TTC549 (cell line): ENCODE results near the gene RBMS3.

Experiments
- FAIRE-seq: peaks from 2 replicates; lab custom pipeline; 2012; peaks lifted over from hg19 to GRCh38; lab: Jason Lieb, UNC

Gene RBMS3

DNA sequence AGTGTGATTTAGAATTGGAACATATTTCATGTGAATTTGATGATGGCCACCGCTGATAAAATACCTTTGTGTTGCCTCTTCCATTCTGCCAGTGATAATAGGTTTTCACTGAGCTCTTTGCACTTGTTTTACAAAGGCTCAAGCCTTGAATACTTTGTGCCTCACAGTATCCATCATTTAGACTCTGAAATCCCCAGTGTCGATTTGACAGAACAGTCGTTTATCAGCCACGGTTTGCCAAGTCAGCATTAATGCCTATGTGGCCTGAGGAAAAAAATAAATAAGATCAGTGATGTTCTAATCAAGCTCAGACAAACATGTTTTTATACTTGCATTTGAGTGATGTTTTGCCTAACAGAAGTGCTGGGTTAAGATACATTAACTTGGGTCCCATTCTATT, 399.1 kb downstream of the RBMS3 start:
- FAIRE-seq: no peak

GRCh38 chr3:29683018-29683993, 402.4 kb downstream of the RBMS3 start:
- FAIRE-seq: no peak

DNA sequence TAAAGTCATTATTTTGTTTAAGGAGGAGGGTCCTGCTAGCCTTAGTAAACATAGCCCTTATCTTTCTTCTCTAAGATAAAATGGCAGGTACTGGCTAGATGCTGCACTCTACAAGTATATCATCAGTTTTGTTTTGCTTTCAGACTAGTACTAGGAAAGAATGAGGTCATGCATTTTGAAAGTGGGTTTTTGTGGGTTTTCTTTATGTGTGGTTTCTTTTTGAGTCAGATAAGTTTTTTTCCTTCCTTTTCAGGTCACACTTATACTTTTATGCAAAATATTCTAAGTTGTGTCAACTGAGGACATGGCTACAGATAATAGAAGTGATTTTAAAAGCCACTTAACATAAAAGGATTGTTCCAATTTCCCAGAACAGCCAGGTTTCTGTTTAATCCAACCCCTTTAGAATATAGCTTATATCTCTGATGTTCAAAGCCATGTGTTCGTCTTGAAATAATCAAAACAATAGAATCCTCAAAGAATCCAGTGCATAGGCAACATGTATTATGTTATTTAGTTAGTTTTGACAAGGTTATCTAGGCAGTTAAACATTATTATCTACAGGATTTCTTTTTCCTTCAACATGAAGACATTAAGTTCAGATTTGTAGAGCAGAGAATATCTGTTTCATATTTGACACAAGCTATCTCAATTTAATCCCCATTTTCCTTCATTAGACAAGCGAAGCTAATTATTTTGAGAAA, 406.2 kb downstream of the RBMS3 start:
- no peak for FAIRE-seq

GRCh38 chr3:29690686-29691353, 409.9 kb downstream of the RBMS3 start:
- no peak for FAIRE-seq

DNA sequence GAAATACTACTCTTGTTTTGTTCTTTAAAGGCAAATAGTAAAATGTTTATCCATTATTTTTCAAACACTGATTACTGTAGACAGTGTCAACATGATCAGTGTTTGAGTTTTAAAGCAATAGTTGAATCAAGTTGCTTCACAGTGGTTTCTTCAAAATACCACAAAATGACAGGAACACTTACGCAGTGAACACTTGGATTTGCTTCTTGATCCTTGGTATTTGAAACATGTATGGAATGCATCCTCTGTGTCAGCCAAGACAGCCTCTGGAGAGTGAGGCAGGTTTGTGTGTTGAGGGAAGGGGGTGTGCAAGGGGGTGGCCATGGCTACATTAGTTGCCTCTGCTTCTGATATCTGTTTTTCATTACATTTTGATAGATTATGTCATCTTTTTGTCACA, 413.0 kb downstream of the RBMS3 start:
- no peak for FAIRE-seq

DNA sequence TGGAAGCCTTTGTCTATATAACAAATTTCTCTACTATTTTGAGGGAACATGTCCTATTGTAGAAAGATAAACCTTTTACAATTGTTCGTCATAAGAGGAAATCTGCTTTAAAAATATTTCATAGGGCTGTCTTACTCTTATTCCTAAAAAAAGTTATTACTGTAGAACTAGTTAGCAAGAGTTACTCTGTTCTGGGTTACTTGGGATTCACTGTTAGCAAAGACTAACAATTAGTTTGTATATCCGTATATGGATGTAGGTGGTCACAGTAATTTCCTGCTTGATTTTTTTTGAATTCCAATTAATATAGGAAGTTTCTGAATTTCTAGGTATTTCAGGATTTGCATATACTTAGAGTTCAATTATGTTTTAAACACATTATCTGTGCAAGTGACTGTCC, 413.5 kb downstream of the RBMS3 start:
- no peak for FAIRE-seq

GRCh38 chr3:29694783-29695182, 413.9 kb downstream of the RBMS3 start:
- FAIRE-seq: no peak

DNA sequence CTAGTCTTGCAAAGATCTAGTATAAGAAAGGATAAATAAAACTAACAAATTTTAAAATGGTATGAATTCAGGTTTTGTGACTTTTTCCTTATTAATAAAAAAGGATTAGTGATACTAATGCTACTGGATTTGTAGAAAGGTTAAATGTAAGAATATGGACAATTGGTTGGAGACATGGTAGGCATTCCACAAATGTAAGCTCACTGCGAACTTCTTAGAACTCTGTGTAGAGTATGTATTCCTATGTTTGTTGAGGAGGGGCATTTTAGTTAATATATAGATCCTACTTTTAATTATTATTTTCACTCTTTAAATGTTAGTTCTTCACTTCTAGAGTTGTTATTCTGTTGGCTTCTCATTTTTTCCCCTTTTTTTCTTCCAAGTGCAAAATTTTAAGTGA, 414.3 kb downstream of the RBMS3 start:
- no peak for FAIRE-seq

DNA sequence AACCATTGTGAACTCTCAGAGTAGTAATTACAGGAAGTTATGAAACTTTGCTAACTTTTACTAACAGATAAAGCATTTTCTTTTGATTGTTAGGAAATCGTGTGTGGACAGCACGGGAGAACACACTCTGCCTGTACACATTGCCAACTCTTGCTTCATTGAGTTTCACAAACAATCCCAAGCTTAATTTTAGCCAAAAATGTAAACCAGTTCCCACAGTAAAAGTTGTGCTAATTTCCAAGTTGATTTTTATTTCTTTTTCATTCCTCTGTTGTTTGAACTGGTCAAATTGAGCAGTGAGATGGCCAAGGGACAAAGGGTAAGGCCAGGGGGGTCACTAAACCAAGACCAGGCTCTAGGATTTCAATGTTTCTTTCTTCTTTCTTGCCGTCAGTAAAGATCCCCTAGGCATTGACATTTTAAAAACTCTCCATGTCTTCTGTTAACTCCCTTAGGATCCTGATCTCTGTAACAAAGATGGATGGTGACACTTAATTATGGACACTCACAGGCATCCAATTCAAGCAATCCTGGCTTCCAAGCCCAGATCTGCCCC, 414.9 kb downstream of the RBMS3 start:
- no peak for FAIRE-seq

DNA sequence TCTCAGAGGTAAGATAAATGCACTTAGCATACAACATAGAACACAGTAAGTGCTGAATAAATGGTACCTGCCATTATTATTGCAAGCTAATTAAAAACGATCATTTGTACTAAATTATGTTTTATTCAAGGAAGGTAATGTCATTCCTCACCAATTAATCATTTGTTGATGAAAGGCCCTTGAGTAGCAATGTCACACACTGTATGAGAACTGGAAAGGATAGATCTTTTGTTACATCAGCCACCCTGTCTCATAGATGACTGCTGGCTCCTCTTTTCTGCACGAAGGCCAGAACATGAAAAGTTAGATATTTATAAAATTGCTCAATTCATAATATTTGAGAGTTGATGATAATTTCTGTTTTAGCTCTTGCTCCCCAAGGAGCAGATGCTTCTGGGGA, 415.4 kb downstream of the RBMS3 start:
- FAIRE-seq: no peak

DNA sequence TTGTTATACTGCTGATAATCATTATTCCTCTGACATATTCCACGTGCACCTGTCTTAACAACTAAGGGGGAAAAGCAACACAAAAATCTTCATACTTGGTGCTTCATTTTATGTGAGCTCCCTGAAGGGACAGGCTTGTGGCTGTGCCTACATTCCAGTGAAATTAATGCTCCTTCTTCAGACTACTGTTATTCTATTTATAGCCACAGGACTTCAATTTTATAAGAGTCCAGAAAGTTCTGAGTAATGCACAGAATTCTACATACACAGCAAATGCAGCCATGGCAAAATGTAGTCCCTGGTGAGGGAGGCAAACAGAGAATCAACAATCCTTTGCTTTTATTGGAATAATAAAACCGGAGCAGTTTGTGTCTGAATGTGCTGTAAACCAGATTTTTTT, 417.1 kb downstream of the RBMS3 start:
- no peak for FAIRE-seq

DNA sequence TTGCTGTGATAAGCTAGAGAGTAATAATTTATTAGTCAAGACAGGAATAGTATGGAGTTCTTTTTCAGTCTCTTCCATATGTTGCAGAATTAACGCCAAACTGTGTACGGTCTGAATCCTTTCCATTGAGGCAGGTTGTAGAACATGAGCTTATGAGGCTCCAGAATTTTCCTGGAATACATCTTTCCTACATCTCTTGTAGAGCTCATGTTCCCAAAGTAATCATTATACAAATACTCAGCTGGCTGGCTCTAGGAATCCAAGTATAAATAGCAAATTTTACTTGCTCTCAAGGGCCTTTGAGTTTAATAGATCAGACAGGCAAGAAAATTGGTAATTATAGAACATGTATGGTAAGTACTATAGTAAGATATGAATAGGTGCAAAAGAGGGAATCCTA, 419.4 kb downstream of the RBMS3 start:
- no peak for FAIRE-seq

GRCh38 chr3:29701326-29701983, 420.6 kb downstream of the RBMS3 start:
- no peak for FAIRE-seq

GRCh38 chr3:29705906-29706844, 425.3 kb downstream of the RBMS3 start:
- FAIRE-seq: no peak

- no peak for FAIRE-seq
These were observed 428.0 kb downstream of the RBMS3 start for GRCh38 chr3:29708884-29709283.

DNA sequence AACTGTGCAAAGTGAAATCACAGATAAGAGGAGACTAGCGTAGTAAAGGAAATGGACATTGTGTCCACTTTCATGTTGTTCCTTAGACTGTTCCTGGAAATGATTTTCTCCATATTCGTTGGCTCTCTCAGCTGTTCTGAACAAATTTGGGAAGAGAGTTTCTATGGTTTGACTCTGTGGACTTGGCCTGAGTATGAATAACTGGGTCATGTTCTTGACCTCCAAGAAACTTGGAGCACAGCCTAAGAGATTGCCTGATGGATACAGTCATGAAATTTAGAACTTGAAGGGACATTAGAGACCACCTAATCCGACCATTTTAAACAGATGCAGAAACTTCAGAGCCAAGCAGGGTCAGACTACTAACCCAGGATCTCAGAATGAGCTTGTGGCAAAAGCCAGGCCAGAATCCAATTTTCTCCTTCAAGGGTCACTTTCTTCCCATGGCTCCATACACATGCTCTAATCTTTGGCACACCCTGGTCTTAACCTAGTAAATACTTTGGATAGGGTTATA, 430.4 kb downstream of the RBMS3 start:
- FAIRE-seq: no peak

DNA sequence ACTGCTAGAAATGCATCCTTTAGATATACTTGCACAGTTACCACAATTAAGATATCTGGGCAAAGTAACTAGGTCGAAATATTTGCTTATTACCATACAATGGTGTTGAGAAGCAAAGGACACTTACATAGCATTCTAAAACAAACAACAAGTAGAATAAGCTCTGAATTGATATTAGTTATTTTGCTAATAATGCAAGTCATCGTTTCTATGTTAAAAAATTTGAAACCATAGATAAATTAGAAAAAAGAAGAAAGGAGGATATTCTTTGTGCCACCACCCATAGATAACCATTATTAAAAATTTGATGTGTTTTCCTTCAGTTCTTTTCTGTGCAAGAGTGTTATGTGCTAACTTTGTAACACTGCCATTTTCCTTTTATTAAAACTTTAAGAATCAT, 435.3 kb downstream of the RBMS3 start:
- FAIRE-seq: no peak

DNA sequence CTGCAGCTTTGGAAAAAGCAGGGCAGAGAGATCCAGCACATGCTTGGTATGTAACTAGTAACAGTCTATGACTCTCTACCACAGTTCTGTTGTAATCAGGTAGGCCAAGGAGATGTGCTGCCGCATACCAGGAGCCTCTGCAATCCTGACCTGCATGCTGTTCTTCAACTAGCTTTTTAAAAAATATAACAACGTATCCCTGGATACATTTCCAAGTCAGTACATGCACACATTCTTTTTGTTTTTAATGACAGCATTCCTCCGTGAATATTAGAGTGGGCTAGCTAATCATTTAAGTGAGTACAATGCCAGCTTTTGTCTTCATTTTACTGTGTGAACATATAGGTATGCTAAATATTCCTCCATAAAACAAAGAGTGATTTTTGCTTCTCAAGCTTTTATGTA, 437.8 kb downstream of the RBMS3 start:
- FAIRE-seq: no peak

- no peak for FAIRE-seq
These were observed 439.8 kb downstream of the RBMS3 start for GRCh38 chr3:29720665-29721064.

DNA sequence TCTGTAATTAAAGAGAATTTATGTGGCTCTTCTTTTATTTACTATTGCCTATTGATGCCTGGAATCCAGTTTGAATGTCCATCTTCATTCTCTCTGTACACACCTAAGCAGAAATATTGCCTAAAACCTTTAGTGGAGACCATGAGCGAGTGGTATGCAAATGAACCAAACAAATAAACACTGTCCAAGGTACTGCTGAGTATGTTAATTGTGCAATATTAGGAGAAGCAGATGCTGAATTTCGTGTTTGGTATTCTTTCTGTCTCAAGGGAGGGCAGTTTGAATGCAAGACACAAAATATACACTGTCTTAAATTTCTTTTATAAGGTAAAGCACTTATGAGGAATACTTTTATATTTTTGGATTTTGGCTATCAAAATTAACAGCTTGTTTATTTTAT, 440.9 kb downstream of the RBMS3 start:
- no peak for FAIRE-seq

GRCh38 chr3:29731050-29731449, 450.2 kb downstream of the RBMS3 start:
- no peak for FAIRE-seq
